Endothelial cell (in vitro differentiated cells): Measurements from ENCODE around the gene SPR. TPM values are rescaled to one million over a fixed set of nuclear protein-coding genes. Genes with fewer than 3 reads are reported as not detected.
A peak's percentile ranks its signal among the peaks of the same experiment; 100 is the strongest.

Experiments used
- DNase-seq: peaks from one replicate; pipeline ENCODE4 v3.0.0; 2021; ENCODE audit warnings: low spot score
- H3K27ac Mint-ChIP-seq: one replicate; pipeline ENCODE4 v1.8.0; 2021; ENCODE audit warnings: mixed read lengths, inconsistent platforms; ENCODE audit not compliant: unreplicated experiment
- H3K27me3 Mint-ChIP-seq: one replicate; pipeline ENCODE4 v1.8.0; 2021; ENCODE audit warnings: mild to moderate bottlenecking, moderate library complexity, mixed read lengths, inconsistent platforms; ENCODE audit not compliant: unreplicated experiment
- H3K36me3 Mint-ChIP-seq: one replicate; pipeline ENCODE4 v1.8.0; 2021; ENCODE audit warnings: mild to moderate bottlenecking, low read depth, mixed read lengths, inconsistent platforms; ENCODE audit not compliant: unreplicated experiment
- H3K4me1 Mint-ChIP-seq: one replicate; pipeline ENCODE4 v1.8.0; 2021; ENCODE audit warnings: mild to moderate bottlenecking, mixed read lengths, inconsistent platforms; ENCODE audit not compliant: unreplicated experiment
- H3K4me3 Mint-ChIP-seq: one replicate; pipeline ENCODE4 v1.8.0; 2021; ENCODE audit warnings: mild to moderate bottlenecking, mixed read lengths, inconsistent platforms; ENCODE audit not compliant: unreplicated experiment
- H3K9me3 Mint-ChIP-seq: one replicate; pipeline ENCODE4 v1.8.0; 2021; ENCODE audit warnings: mixed read lengths, inconsistent platforms; ENCODE audit not compliant: unreplicated experiment
- CTCF ChIP-seq: fragments of 200-600 bp; sonication (generic); IDR thresholded peaks from one replicate; pipeline ENCODE4 v1.5.0; 2021; ENCODE audit warnings: antibody characterized with exemption; ENCODE audit not compliant: unreplicated experiment
- total RNA-seq: library from RNA; stranded (reverse); fragmentation: NEBNext Ultra II Directional; extraction: Animal tissue kit (Norgen Biotek cat#: 25700); gene quantifications from one replicate; pipeline ENCODE4 v1.2.1, GENCODE V29; 2021; ENCODE audit not compliant: unreplicated experiment

The SPR gene
- total RNA-seq, 1 donor from 2014 or later = 12.2 TPM

GRCh38 chr2:72871060-72871459 lies 16.1 kb upstream of the SPR start:
- no peak for DNase-seq
- no peak overlapping the region for H3K27ac Mint-ChIP-seq
- no peaks in the 10 kb centered on the region for H3K9me3 Mint-ChIP-seq
- TF ChIP-seq CTCF = no peak
- H3K27me3 Mint-ChIP-seq = no peaks in the 10 kb centered on the region
- H3K4me3 Mint-ChIP-seq = no peak overlapping the region
- H3K36me3 Mint-ChIP-seq = no peaks in the 10 kb centered on the region
- no peaks in the 10 kb centered on the region for H3K4me1 Mint-ChIP-seq

- no peak overlapping the region for H3K27ac Mint-ChIP-seq
- TF ChIP-seq CTCF = no peak
Observed at GRCh38 chr2:72871880-72872279, 15.3 kb upstream of the SPR start.

GRCh38 chr2:72883356-72883962 lies 3.7 kb upstream of the SPR start:
- Mint-ChIP-seq H3K4me1 (peaks cover 17% of the 10 kb centered on the region), H3K27me3 (peaks cover 9% of the 10 kb centered on the region), H3K36me3 (no peaks in the 10 kb centered on the region), H3K9me3 (no peaks in the 10 kb centered on the region), H3K4me3 (no peak overlapping the region), H3K27ac (no peak overlapping the region)
- DNase-seq = peak; percentile 72
- no peak for TF ChIP-seq CTCF

More at GRCh38 chr2:72871880-72872279, 15.3 kb upstream of the SPR start:
- Mint-ChIP-seq H3K36me3 (no peaks in the 10 kb centered on the region), H3K4me3 (no peak overlapping the region), H3K4me1 (no peaks in the 10 kb centered on the region), H3K27me3 (no peaks in the 10 kb centered on the region), H3K9me3 (no peaks in the 10 kb centered on the region)
- no peak for DNase-seq

GRCh38 chr2:72886505-72887031 lies 640 bp upstream of the SPR start:
- H3K27ac Mint-ChIP-seq = peak overlapping the region; percentile 30
- H3K4me1 Mint-ChIP-seq = peaks cover 19% of the 10 kb centered on the region
- no peak for DNase-seq
- TF ChIP-seq CTCF = no peak
- peaks cover 10% of the 10 kb centered on the region for H3K36me3 Mint-ChIP-seq
- peaks cover 17% of the 10 kb centered on the region for H3K27me3 Mint-ChIP-seq
- H3K9me3 Mint-ChIP-seq = no peaks in the 10 kb centered on the region
- peak overlapping the region; percentile 86 for H3K4me3 Mint-ChIP-seq

GRCh38 chr2:72887740-72888437 lies 681 bp downstream of the SPR start:
- TF ChIP-seq CTCF = peak; percentile 81

More at GRCh38 chr2:72887740-72888437, 681 bp downstream of the SPR start:
- Mint-ChIP-seq H3K36me3 (peaks cover 10% of the 10 kb centered on the region), H3K9me3 (no peaks in the 10 kb centered on the region), H3K27ac (no peak overlapping the region), H3K4me1 (peaks cover 14% of the 10 kb centered on the region), H3K27me3 (peaks cover 17% of the 10 kb centered on the region), H3K4me3 (peak overlapping the region; percentile 56)
- DNase-seq = peak; percentile 93
